ENCODE data around the gene ANKS1A. TPM values are rescaled to one million over a fixed set of nuclear protein-coding genes. Genes with fewer than 3 reads are reported as not detected.

Gene ANKS1A
- total and polyA plus RNA-seq, 11 donors = 11.0 to 49.5 (median 29.3) TPM

DNA sequence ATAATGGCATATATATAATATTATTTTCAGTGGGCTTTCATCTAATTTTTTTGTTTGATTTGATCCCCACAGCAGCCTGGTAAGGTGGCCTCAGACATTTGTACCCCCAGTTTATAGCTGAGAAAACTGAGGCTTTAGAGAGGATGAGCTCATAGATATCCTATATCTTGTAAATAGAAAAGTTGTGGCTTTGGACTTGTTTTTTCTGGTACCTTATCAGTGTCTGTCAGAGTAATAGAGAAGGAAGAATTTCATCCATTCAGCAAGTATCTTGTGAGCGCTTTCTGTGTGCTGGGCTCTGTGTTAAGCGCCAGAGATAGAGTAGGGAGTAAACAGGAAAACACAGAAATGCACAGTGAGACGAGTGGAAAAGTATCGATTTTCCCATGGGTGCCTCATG, 29.1 kb upstream of the ANKS1A start:
- 67 to 74% (median 74%) methylated on average over 4 of the region's 4 CpGs for WGBS, 4 donors
- ATAC-seq (no peak), DNase-seq (no peak)
- H3K27me3 ChIP-seq = no peaks in the 10 kb centered on the region
- peaks cover 0 to 89% (median 83%) of the 10 kb centered on the region in 9 donors for H3K36me3 ChIP-seq
- no peaks in the 10 kb centered on the region for H3K9me3 ChIP-seq
- no peak overlapping the region for H3K27ac ChIP-seq
- intact Hi-C loops (cut with DNase I) = loop anchor here in 2 of 10 donors (10.0 kb wide), 1 partner anchor 285 kb away; the partner anchor contains the start of gene TCP11 (in 2 of the 2)
- H3K4me3 ChIP-seq = no peak overlapping the region
- H3K4me1 ChIP-seq = peaks cover 0 to 21% (median 8%) of the 10 kb centered on the region in 12 donors
- TF ChIP-seq, protein P1, sequence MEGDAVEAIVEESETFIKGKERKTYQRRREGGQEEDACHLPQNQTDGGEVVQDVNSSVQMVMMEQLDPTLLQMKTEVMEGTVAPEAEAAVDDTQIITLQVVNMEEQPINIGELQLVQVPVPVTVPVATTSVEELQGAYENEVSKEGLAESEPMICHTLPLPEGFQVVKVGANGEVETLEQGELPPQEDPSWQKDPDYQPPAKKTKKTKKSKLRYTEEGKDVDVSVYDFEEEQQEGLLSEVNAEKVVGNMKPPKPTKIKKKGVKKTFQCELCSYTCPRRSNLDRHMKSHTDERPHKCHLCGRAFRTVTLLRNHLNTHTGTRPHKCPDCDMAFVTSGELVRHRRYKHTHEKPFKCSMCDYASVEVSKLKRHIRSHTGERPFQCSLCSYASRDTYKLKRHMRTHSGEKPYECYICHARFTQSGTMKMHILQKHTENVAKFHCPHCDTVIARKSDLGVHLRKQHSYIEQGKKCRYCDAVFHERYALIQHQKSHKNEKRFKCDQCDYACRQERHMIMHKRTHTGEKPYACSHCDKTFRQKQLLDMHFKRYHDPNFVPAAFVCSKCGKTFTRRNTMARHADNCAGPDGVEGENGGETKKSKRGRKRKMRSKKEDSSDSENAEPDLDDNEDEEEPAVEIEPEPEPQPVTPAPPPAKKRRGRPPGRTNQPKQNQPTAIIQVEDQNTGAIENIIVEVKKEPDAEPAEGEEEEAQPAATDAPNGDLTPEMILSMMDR (IDR thresholded peaks at IDR 0.05) = no peak
- TF ChIP-seq POLR2A (IDR thresholded peaks at IDR 0.05) = no peak

DNA sequence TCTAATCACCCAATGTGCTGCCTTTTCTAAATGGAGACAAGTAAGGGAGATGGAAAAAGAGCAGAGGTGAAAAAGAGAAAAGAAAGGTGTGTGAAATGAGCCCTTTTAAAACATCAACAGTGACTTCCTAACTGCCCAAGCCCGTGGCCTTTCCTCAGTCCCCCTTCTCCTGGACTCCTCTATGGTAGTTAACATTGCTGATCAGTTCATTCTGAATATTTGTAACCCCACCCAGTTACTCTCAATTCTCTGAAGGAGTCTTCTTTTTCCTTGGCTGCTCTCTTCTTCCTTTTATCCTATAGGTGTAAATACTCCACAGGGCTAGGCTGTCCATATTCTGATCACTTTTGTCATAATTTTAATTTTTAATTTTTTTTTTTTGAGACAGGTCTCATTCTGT, 28.3 kb upstream of the ANKS1A start:
- TF ChIP-seq, protein P1 (IDR thresholded peaks at IDR 0.05) = no peak
- no peak overlapping the region for H3K27ac ChIP-seq
- H3K36me3 ChIP-seq = peaks cover 0 to 87% (median 74%) of the 10 kb centered on the region in 9 donors
- no peak overlapping the region for H3K4me3 ChIP-seq
- H3K27me3 ChIP-seq = no peaks in the 10 kb centered on the region
- no peaks in the 10 kb centered on the region for H3K9me3 ChIP-seq
- ATAC-seq = no peak
- intact Hi-C loops (cut with DNase I) = loop anchor here in 2 of 10 donors (10.0 kb wide), 1 partner anchor 284 kb away; the partner anchor contains the start of gene TCP11 (in 2 of the 2)
- 79 to 89% (median 84%) methylated on average over 1 of the region's 1 CpG for WGBS, 4 donors
- no peak for DNase-seq
- H3K4me1 ChIP-seq = peaks cover 0 to 25% (median 8%) of the 10 kb centered on the region in 12 donors

DNA sequence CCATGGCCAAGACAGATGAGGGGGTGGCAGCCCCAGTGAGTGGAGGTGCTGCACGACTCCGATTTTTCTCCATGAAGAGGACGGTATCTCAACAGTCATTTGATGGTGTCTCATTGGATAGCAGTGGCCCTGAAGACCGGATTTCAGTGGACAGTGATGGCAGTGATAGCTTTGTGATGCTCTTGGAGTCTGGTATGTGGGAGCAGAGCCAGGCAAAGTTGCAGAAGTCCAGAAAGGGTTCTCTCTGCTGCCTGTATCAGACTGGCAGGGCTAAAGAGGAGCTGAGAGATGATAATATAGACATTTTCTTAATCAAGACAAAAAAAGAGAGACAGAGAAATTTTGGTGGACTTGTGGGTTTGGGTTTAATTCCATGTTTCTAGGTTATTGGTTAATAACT, 25.0 kb upstream of the ANKS1A start:
- 52 to 70% (median 59%) methylated on average over 4 of the region's 4 CpGs for WGBS, 4 donors
- no peaks in the 10 kb centered on the region for H3K9me3 ChIP-seq
- TF ChIP-seq POLR2A (IDR thresholded peaks at IDR 0.05) = no peak
- TF ChIP-seq, protein P1 (IDR thresholded peaks at IDR 0.05) = no peak
- intact Hi-C loops (cut with DNase I) = loop anchor here in 2 of 10 donors (10.0 kb wide), 1 partner anchor 281 kb away; the partner anchor contains the start of gene TCP11 (in 2 of the 2)
- ATAC-seq (peak; percentile 36 to 55 (median 45)), DNase-seq (no peak)
- H3K4me1 ChIP-seq = peaks cover 0 to 35% (median 9%) of the 10 kb centered on the region in 12 donors
- H3K27me3 ChIP-seq = no peaks in the 10 kb centered on the region
- H3K27ac ChIP-seq = peak overlapping the region in 11 of 12 donors; percentile 47 to 87 (median 66)
- H3K36me3 ChIP-seq = peaks cover 0 to 83% (median 63%) of the 10 kb centered on the region in 9 donors
- H3K4me3 ChIP-seq = no peak overlapping the region

DNA sequence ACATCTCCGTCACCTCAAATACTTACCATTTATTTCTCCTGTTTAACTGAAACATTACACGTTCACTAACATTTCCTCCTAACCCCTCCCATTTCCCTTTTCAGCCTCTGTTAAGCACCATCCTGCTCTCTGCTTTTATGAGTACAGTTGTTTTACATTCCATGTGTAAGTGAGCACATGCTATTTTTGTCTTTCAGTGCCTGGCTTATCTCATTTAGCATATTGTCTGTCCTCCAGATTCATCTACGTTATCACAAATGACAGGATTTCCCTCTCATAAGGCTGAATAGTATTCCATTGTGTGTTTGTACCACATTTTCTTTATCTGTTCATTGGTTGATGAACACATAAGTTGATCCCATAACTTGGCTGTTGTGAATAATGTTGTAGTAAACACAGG, 23.9 kb upstream of the ANKS1A start:
- ATAC-seq (peak; percentile 78 to 91 (median 85)), DNase-seq (no peak)
- intact Hi-C loops (cut with DNase I) = loop anchor here in 3 of 10 donors (5.0 to 10.0 kb wide), 2 partner anchors 277 to 280 kb away; partner anchors contain the start of gene TCP11 (in 3 of the 3)
- Histone ChIP-seq H3K27ac (peak overlapping the region in 11 of 12 donors; percentile 47 to 87 (median 66)), H3K4me1 (peaks cover 0 to 35% (median 9%) of the 10 kb centered on the region in 12 donors), H3K4me3 (peak overlapping the region in 1 of 12 donors; percentile 4), H3K27me3 (no peaks in the 10 kb centered on the region), H3K9me3 (no peaks in the 10 kb centered on the region), H3K36me3 (peaks cover 0 to 82% (median 57%) of the 10 kb centered on the region in 9 donors)
- 22 to 35% (median 24%) methylated on average over 3 of the region's 3 CpGs for WGBS, 4 donors
- TF ChIP-seq, protein P1 (IDR thresholded peaks at IDR 0.05) = no peak
- no peak for TF ChIP-seq POLR2A (IDR thresholded peaks at IDR 0.05)
